ENCODE data around the gene IGSF21. TPM values are rescaled to one million over a fixed set of nuclear protein-coding genes. Genes with fewer than 3 reads are reported as not detected.

The IGSF21 gene
- total RNA-seq, 2 experiments from 2014 or later, result not detected

- H3K4me1 Mint-ChIP-seq (ENCODE audit: low read depth), result no peaks in the 10 kb centered on the region
- peaks cover 35% of the 10 kb centered on the region for H3K27me3 Mint-ChIP-seq
- no peaks in the 10 kb centered on the region for H3K36me3 Mint-ChIP-seq (ENCODE audit: low read depth)
- Histone ChIP-seq H3K27me3 (ENCODE audit: control insufficient read depth in 1 of 2, insufficient read depth in 2 of 2, low read length in 2 of 2) (peaks cover 4 to 10% of the 10 kb centered on the region in 2 experiments), H3K36me3 (ENCODE audit: insufficient read depth, low read length) (no peaks in the 10 kb centered on the region), H3K27ac (ENCODE audit: low read depth in 1 of 2, low read length in 2 of 2) (no peak overlapping the region), H3K4me3 (ENCODE audit: low read length) (no peak overlapping the region), H3K4me1 (ENCODE audit: insufficient read depth, low read length) (no peaks in the 10 kb centered on the region), H3K9me3 (ENCODE audit: control insufficient read depth in 1 of 2, insufficient read depth in 1 of 2, low read length in 2 of 2) (peaks cover 0 to 6% of the 10 kb centered on the region in 2 experiments)
- intact Hi-C loops (cut with DNase I, micrococcal nuclease), result no loop called here
- CTCF ChIA-PET, result no interaction called here
- POLR2A ChIA-PET, result no interaction called here
- TF ChIP-seq CTCF (IDR thresholded peaks at IDR 0.05), result no peak
- no peaks in the 10 kb centered on the region for H3K9me3 Mint-ChIP-seq
- DNase-seq, result no peak
- H3K4me3 Mint-ChIP-seq, result no peak overlapping the region
- ATAC-seq (ENCODE audit: poor library complexity), result no peak
- no peak overlapping the region for H3K27ac Mint-ChIP-seq
These were observed 104.2 kb downstream of the IGSF21 start for GRCh38 chr1:18211764-18212163.

GRCh38 chr1:18217398-18218043 is 109.9 kb downstream of the IGSF21 start:
- ChIA-PET CTCF (no interaction called here), POLR2A (no interaction called here)
- Mint-ChIP-seq H3K27ac (no peak overlapping the region), H3K4me3 (no peak overlapping the region), H3K9me3 (peaks cover 15% of the 10 kb centered on the region), H3K27me3 (peaks cover 33% of the 10 kb centered on the region), H3K4me1 (ENCODE audit: low read depth) (no peaks in the 10 kb centered on the region), H3K36me3 (ENCODE audit: low read depth) (no peaks in the 10 kb centered on the region)
- Histone ChIP-seq H3K27ac (ENCODE audit: low read depth in 1 of 2, low read length in 2 of 2) (no peak overlapping the region), H3K9me3 (ENCODE audit: control insufficient read depth in 1 of 2, insufficient read depth in 1 of 2, low read length in 2 of 2) (peaks cover 6 to 7% of the 10 kb centered on the region in 2 experiments), H3K4me1 (ENCODE audit: insufficient read depth, low read length) (no peaks in the 10 kb centered on the region), H3K36me3 (ENCODE audit: insufficient read depth, low read length) (no peaks in the 10 kb centered on the region), H3K27me3 (ENCODE audit: control insufficient read depth in 1 of 2, insufficient read depth in 2 of 2, low read length in 2 of 2) (peaks cover 8 to 10% of the 10 kb centered on the region in 2 experiments), H3K4me3 (ENCODE audit: low read length) (no peak overlapping the region)
- TF ChIP-seq CTCF (IDR thresholded peaks at IDR 0.05), result no peak
- intact Hi-C loops (cut with DNase I, micrococcal nuclease), result no loop called here
- ATAC-seq (ENCODE audit: poor library complexity) (no peak), DNase-seq (peak in 1 of 14 experiments; percentile 4)

GRCh38 chr1:18229625-18230024 is 122.0 kb downstream of the IGSF21 start:
- Mint-ChIP-seq H3K4me1 (ENCODE audit: low read depth) (no peaks in the 10 kb centered on the region), H3K4me3 (no peak overlapping the region), H3K9me3 (peaks cover 9% of the 10 kb centered on the region), H3K27ac (no peak overlapping the region), H3K36me3 (ENCODE audit: low read depth) (no peaks in the 10 kb centered on the region), H3K27me3 (peaks cover 46% of the 10 kb centered on the region)
- intact Hi-C loops (cut with DNase I, micrococcal nuclease), result no loop called here
- ChIA-PET CTCF (no interaction called here), POLR2A (no interaction called here)
- Histone ChIP-seq H3K27me3 (ENCODE audit: control insufficient read depth in 1 of 2, insufficient read depth in 2 of 2, low read length in 2 of 2) (peaks cover 0 to 2% of the 10 kb centered on the region in 2 experiments), H3K27ac (ENCODE audit: low read depth in 1 of 2, low read length in 2 of 2) (no peak overlapping the region), H3K36me3 (ENCODE audit: insufficient read depth, low read length) (no peaks in the 10 kb centered on the region), H3K4me1 (ENCODE audit: insufficient read depth, low read length) (no peaks in the 10 kb centered on the region), H3K9me3 (ENCODE audit: control insufficient read depth in 1 of 2, insufficient read depth in 1 of 2, low read length in 2 of 2) (peaks cover 18 to 25% of the 10 kb centered on the region in 2 experiments), H3K4me3 (ENCODE audit: low read length) (no peak overlapping the region)
- no peak for TF ChIP-seq CTCF (IDR thresholded peaks at IDR 0.05)
- DNase-seq (no peak), ATAC-seq (ENCODE audit: poor library complexity) (no peak)

Data from CD4-positive, alpha-beta T cell (primary cell).